GM12878 (cell line): Measurements from ENCODE around the gene KIF9. TPM values are rescaled to one million over a fixed set of nuclear protein-coding genes. Genes with fewer than 3 reads are reported as not detected.

Experiments used
- ATAC-seq: fragments of 200-7000 bp; cut with Tn5 transposase; 3 replicates; pipeline ENCODE4 v1.9.1; 2020; ENCODE audit warnings: mild to moderate bottlenecking, moderate library complexity
- BruUV-seq: library from RNA; stranded (reverse); fragments of 400-500 nt; replicated peaks from 2 replicates; lab custom pipeline; 2021; lab: Mats Ljungman, UMichigan
- CTCF ChIA-PET: fragments of 300-600 bp; sonication (Branson Sonifier 250); formaldehyde crosslinking; extraction: SDS; loops from one replicate; lab custom pipeline; 2021; ENCODE audit warnings: inconsistent platforms; lab: Yijun Ruan, JAX
- POLR2A ChIA-PET: fragments of 350-600 bp; formaldehyde crosslinking; extraction: SDS; loops from one replicate; lab custom pipeline; 2021; ENCODE audit warnings: inconsistent platforms; lab: Charles Lee
- RAD21 ChIA-PET: fragments of 300-600 bp; sonication (Branson Sonifier 250); formaldehyde crosslinking; loops from one replicate; lab custom pipeline; 2023; ENCODE audit warnings: antibody characterized with exemption; ENCODE audit not compliant: unreplicated experiment; lab: Charles Lee
- SMC1A ChIA-PET: fragments of 300-600 bp; sonication (Branson Sonifier 250); formaldehyde crosslinking; loops from one replicate; lab custom pipeline; 2023; ENCODE audit not compliant: unreplicated experiment, uncharacterized antibody; lab: Charles Lee
- DNase-seq: peaks from one replicate; pipeline ENCODE4 v3.0.0-alpha.2; 2011; ENCODE audit warnings: low read depth, low spot score
- FAIRE-seq: peaks from 3 replicates; lab custom pipeline; 2011; peaks lifted over from hg19 to GRCh38; lab: Jason Lieb, UNC
- H2AFZ ChIP-seq: 2 replicates; pipeline ENCODE4 v1.6.0; 2011; ENCODE audit warnings: low read depth, low read length, control low read depth; ENCODE audit not compliant: control insufficient read depth
- H3K27ac ChIP-seq: 2 replicates; pipeline ENCODE4 v1.5.1; 2011; ENCODE audit warnings: control low read depth; ENCODE audit not compliant: control insufficient read depth, insufficient read depth
- H3K27me3 ChIP-seq, 2 experiments: replicated peaks in 1 of 2; 2 replicates each; pipeline versions ENCODE4 v1.6.0 to v1.6.1; 2011; ENCODE audit warnings: low read length in 1 of 2; ENCODE audit not compliant: control insufficient read depth in 2 of 2, insufficient read depth in 2 of 2
- H3K36me3 ChIP-seq, 2 experiments: 2 replicates each; pipeline ENCODE4 v1.5.1; 2011; ENCODE audit warnings: low read length in 1 of 2; ENCODE audit not compliant: control insufficient read depth in 2 of 2, insufficient read depth in 2 of 2
- H3K4me1 ChIP-seq: 2 replicates; pipeline ENCODE4 v1.6.1; 2011; ENCODE audit warnings: mild to moderate bottlenecking, low read length, moderate library complexity, mixed read lengths; ENCODE audit not compliant: control insufficient read depth, insufficient read depth
- H3K4me2 ChIP-seq: 2 replicates; pipeline ENCODE4 v1.6.0; 2011; ENCODE audit warnings: control low read depth; ENCODE audit not compliant: control insufficient read depth, insufficient read depth
- H3K4me3 ChIP-seq: fragments of 200-600 bp; sonication (generic); 2 replicates; pipeline ENCODE4 v1.5.1; 2016
- H3K79me2 ChIP-seq: 2 replicates; pipeline ENCODE4 v1.6.0; 2011; ENCODE audit warnings: low read length; ENCODE audit not compliant: control insufficient read depth, insufficient read depth
- H3K9ac ChIP-seq: 2 replicates; pipeline ENCODE4 v1.8.0; 2011; ENCODE audit warnings: low read length, control low read depth, mixed read lengths; ENCODE audit not compliant: control insufficient read depth, insufficient read depth
- H3K9me3 ChIP-seq: replicated peaks from 3 replicates; pipeline ENCODE4 v1.5.1; 2011; ENCODE audit warnings: mild to moderate bottlenecking, low read length; ENCODE audit not compliant: control insufficient read depth, insufficient read depth
- H4K20me1 ChIP-seq: 2 replicates; pipeline ENCODE4 v1.6.0; 2011; ENCODE audit not compliant: control insufficient read depth, insufficient read depth
- NFYA ChIP-seq: IDR thresholded peaks from 2 replicates; pipeline ENCODE4 v1.6.1; 2011; ENCODE audit warnings: low read depth, mild to moderate bottlenecking, low read length, improper control_type of control experiment, borderline replicate concordance
- SMARCA5 ChIP-seq: fragments of 450-650 bp; IDR thresholded peaks from 2 replicates; pipeline ENCODE4 v1.6.1; 2017; ENCODE audit warnings: mild to moderate bottlenecking
- ZNF217 ChIP-seq: fragments of 450-650 bp; IDR thresholded peaks from 2 replicates; pipeline ENCODE4 v1.6.1; 2017; ENCODE audit warnings: antibody characterized with exemption, mild to moderate bottlenecking
- WGBS: methylation state at CpG from one replicate; pipeline ENCODE4 v1.1.6; 2016; ENCODE audit warnings: low lambda C conversion rate; ENCODE audit not compliant: insufficient replicate concordance, insufficient coverage; ENCODE audit errors: missing lambda C conversion rate; 5-methylcytosine and 5-hydroxymethylcytosine counted together
- in situ Hi-C: fragments of 300-500 bp; cut with MboI; formaldehyde crosslinking; loops from 9 replicates; pipeline ENCODE4 v1.14.3; 2018; ENCODE audit warnings: mixed read lengths
- intact Hi-C: fragments of 100-400 bp; cut with micrococcal nuclease; formaldehyde crosslinking; loops from one replicate; pipeline ENCODE4 v1.14.2; 2022; ENCODE audit not compliant: unreplicated experiment
- polyA plus RNA-seq, 11 experiments: library from polyadenylated mRNA; depleted of rRNA in 4 of 11; unstranded in 6 of 11; stranded (reverse) in 5 of 11; fragments of >200 nt; fragmentation: Nextera tagmentation in 4 of 11; fragmentation: Illumina TruSeq in 1 of 11; extraction: Ambion mirVana in 4 of 11; extraction: Trizol in 1 of 11; gene quantifications; 1 replicate in 1 of 11; 2 replicates in 10 of 11; pipeline versions ENCODE4 v1.2.1 to v1.2.3, GENCODE V29; 2011 to 2016; ENCODE audit warnings: inconsistent platforms in 2 of 11, missing spikeins in 2 of 11, low read depth in 1 of 11
- total RNA-seq, 4 experiments: library from RNA; depleted of rRNA in 3 of 4; stranded (reverse); fragments of >200 nt in 3 of 4; fragmentation: Illumina TruSeq in 1 of 4; extraction: Trizol in 1 of 4; gene quantifications; 2 replicates each; pipeline versions ENCODE4 v1.2.1 to v1.2.3, GENCODE V29; 2013 to 2021

Gene KIF9
- total and polyA plus RNA-seq, 10 of the 15 experiments (the other 5 are each of a cell fraction or from before 2014, with no cell fraction given) = 3.0 to 10.2 (median 5.9) TPM

DNA sequence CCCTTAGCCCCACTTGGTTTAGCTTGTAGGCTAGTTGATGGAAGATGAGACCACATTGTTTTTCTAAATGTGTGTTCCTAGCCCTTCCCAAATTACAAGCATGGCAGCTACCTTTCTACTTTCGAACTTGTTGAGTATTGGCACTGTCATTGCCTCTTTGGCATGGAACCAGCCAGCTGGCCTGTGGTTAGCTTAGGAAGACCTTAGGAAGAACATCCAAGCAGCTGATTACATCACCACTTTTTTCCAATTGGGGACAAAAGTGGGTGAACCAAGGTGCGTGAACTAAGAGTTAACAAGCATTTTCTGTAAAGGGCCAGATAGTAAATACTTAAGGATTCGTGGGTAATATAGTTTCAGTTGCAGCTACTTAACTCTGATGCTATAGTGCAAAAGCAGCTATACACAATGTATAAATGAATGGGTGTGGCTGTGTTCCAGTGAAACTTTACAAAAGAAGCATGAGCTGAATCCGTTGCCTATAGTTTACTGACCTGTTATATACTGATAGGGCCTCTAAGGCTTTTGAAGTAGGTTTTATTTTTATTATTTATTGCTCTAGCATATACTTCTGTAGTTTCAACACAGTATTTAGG lies 8.7 kb upstream of the KIF9 start:
- POLR2A ChIA-PET = interaction anchor here (0.8 to 3.8 kb wide), 12 partner anchors 8 to 315 kb away, joined by 3 to 38 read pairs (median 4); partner anchors contain the start of genes KIF9, KLHL18 and PTPN23
- DNase-seq (no peak), FAIRE-seq (no peak), ATAC-seq (peak; percentile 50)
- intact Hi-C loops (no loop called here), in situ Hi-C loops (no loop called here)
- peak overlapping the region; percentile 5; the same call in 1 of the 2 replicates for H3K9ac ChIP-seq
- peaks cover 80% of the 10 kb centered on the region for H3K79me2 ChIP-seq
- no TSS peak for BruUV-seq
- no peak for TF ChIP-seq NFYA
- 0 out of 2 replicates have a peak, but pooled peaks have one; percentile 12 for TF ChIP-seq ZNF217
- 0 out of 2 replicates have a peak, but pooled peaks have one; percentile 9 for TF ChIP-seq SMARCA5
- peak overlapping the region; percentile 61 for H3K27ac ChIP-seq
- SMC1A ChIA-PET = interaction anchor here (0.7 to 6.8 kb wide), 19 partner anchors 8 to 160 kb away, joined by 3 to 68 read pairs (median 5); partner anchors contain the start of genes KIF9, KLHL18 and SETD2
- H3K4me1 ChIP-seq = peaks cover 40% of the 10 kb centered on the region
- H4K20me1 ChIP-seq = no peaks in the 10 kb centered on the region
- 38% methylated on average over 4 of the region's 4 CpGs for WGBS
- H3K36me3 ChIP-seq = peaks cover 0 to 15% of the 10 kb centered on the region in 2 experiments
- no peaks in the 10 kb centered on the region for H3K9me3 ChIP-seq
- peak overlapping the region; percentile 75 for H3K4me2 ChIP-seq
- no peak overlapping the region for H2AFZ ChIP-seq
- RAD21 ChIA-PET = interaction anchor here (0.7 to 2.5 kb wide), 15 partner anchors 8 to 150 kb away, joined by 3 to 13 read pairs (median 4); partner anchors contain the start of genes KIF9, KLHL18 and SETD2
- H3K27me3 ChIP-seq = no peaks in the 10 kb centered on the region
- no peak overlapping the region for H3K4me3 ChIP-seq
- CTCF ChIA-PET = interaction anchor here (0.8 to 5.5 kb wide), 10 partner anchors 9 to 382 kb away, joined by 3 to 35 read pairs (median 8); partner anchors contain the start of genes KIF9, KLHL18 and SETD2
